Urinary bladder (tissue), 2 donors: ENCODE measurements around the gene CDS2. TPM values are rescaled to one million over a fixed set of nuclear protein-coding genes. Genes with fewer than 3 reads are reported as not detected.

Experiments
- polyA plus RNA-seq: library from polyadenylated mRNA; stranded (reverse); fragments of 200-250 nt; gene quantifications from one replicate; pipeline ENCODE4 v1.2.3, GENCODE V29; 2013
- small RNA-seq: library from RNA; depleted of rRNA; stranded (forward); fragments of <200 nt; gene quantifications from one replicate; pipeline ENCODE3, GENCODE V24; 2014
- total RNA-seq: library from RNA; depleted of rRNA; stranded (reverse); fragments of >200 nt; gene quantifications from one replicate; pipeline ENCODE4 v1.2.3, GENCODE V29; 2014
- donor health status: healthy.

Gene CDS2
- total and polyA plus RNA-seq, 2 donors = 22.1 to 36.9 TPM

Small RNAs within 50 kb of the gene (small RNA-seq; reads per million reads assigned to genes)
- gene RF00019 = not detected
- not detected for gene RF00568
- gene RNA5SP474 = not detected

Other genes starting within 250 kb of the CDS2 start
- 22.7 TPM for gene SLC23A2, start 125.5 kb upstream of the CDS2 start, total RNA-seq
- gene SLC23A2, start 125.5 kb upstream of the CDS2 start, polyA plus RNA-seq = 17.5 TPM
- gene TMEM230, start 13.9 kb upstream of the CDS2 start, total RNA-seq = 131 TPM
- gene TMEM230, start 13.9 kb upstream of the CDS2 start, polyA plus RNA-seq = 116 TPM
- gene PCNA, start 7.0 kb upstream of the CDS2 start, total RNA-seq = 91.9 TPM
- gene PCNA, start 7.0 kb upstream of the CDS2 start, polyA plus RNA-seq = 56.8 TPM
- gene PROKR2, start 189.9 kb downstream of the CDS2 start, total RNA-seq = not detected
- not detected for gene PROKR2, start 189.9 kb downstream of the CDS2 start, polyA plus RNA-seq